NCI-H446 treated with DMSO at 0.1 percent for 48 hours (cell line): ENCODE measurements around the gene LRRC42.
"Not testable (repeated sequence)": the region's sequence is repeated elsewhere in the genome, so short reads cannot be mapped to it uniquely, and the experiment has no call there.

Experiments
- DNase-seq: peaks from one replicate; lab custom pipeline; 2025; lab: John Stamatoyannopoulos, UW

LRRC42 gene

DNA sequence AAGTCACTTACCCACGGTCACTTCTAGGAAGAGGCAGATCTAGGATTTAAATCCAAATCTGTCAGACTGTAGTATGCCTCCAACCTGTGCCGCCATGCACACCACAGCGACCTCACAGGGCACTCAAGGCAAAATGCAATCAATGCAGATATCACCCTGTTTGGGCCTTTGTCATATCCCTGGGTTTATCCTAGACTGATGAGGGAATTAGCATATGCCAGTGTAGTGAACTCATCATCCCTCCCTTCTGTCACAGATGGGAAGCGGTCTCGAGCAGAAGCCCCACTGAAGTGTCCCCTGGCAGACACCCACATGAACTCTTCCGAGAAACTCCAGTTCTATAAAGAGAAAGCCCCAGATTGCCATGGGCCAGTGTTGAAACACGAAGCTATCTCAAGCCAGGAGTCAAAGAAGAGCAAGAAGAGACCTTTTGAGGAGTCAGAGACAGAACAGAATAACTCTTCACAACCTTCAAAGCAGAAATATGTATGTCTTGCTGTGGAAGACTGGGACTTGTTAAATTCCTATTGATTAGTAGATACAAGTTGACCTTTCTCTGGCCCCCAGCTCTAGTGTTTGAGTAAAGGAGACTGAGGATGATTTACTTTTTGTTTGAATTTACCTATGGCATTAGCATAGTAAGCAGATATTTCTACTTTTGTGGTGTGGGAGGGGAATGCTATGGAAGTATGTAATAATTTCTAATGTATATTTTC, 21.4 kb downstream of the LRRC42 start:
- DNase-seq = no peak

GRCh38 chr1:53968125-53968513, 22.0 kb downstream of the LRRC42 start:
- DNase-seq = no peak

- DNase-seq = not testable (repeated sequence)
Observed at GRCh38 chr1:53969323-53969722, 23.2 kb downstream of the LRRC42 start.

- DNase-seq = no peak
Observed at GRCh38 chr1:53971718-53972117, 25.6 kb downstream of the LRRC42 start.

- no peak for DNase-seq
Observed at GRCh38 chr1:53975861-53976260, 29.7 kb downstream of the LRRC42 start.

DNA sequence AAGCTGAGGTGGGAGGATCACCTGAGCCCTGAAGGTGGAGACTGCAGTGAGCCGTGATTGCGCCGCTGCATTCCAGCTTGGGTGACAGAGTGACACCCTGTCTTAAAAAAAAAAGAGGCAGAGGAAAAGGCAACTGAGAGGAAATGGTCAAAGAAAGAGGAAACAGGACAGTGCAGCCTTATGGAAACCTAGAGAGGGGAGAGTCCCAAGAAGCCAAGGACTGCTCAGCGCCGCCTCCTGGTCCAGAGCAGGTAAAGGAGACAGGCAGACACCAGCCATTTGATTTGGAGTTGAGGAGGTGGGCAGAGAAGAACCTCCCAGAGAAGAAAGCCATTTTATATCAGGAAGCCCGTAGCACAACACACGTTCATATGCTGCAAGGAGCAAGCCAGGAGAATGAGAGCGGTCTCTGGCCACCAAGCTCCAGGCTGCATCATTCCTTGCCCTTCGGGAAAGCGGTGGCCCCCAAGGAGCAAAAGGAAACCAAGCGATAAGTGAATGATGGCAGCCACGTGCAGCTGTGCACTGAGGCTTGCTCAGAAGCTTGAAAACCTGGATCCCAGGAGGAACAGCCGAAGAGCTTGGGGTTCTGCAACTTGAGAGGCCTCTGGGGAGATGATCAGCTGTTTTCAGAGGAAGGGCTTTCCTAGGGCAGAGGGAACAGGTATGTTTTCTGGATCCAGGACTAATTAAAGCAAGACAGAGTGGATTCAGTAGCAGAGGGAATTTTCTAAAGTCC, 33.7 kb downstream of the LRRC42 start:
- no peak for DNase-seq

- no peak for DNase-seq
Observed at GRCh38 chr1:53981220-53981619, 35.1 kb downstream of the LRRC42 start.

DNA sequence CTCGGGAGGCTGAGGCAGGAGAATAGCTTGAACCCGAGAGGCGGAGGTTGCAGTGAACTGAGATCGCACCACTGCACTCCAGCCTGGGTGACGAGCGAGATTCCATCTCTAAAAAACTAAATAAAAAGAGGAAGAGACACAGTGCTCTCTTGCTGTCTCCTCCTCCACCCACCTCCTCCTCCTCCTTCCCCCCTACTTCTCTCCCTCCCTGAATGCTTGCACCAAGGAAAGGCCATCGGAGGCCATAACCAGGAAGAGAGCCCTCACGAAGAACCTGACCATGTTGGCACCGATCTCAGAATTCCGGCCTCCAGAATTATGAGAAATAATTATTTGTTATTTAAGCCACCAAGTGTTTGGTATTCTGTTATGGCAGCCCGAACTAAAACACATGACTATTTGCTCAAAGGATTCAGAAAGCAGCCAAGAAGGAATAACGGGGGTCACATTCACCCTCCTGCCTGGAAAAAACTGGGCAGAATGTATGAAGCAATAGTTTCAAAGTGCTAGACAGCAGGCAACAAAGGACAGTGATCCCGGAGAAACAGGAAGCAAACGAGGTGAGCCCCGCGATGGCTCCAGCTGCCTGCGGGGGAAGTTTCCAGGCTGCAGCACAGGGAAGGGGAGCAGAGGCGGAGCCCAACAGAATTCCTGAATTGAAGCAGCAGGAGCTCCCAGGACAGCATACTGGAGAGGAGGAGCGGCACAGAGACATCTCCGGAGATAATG, 36.0 kb downstream of the LRRC42 start:
- DNase-seq = no peak

DNA sequence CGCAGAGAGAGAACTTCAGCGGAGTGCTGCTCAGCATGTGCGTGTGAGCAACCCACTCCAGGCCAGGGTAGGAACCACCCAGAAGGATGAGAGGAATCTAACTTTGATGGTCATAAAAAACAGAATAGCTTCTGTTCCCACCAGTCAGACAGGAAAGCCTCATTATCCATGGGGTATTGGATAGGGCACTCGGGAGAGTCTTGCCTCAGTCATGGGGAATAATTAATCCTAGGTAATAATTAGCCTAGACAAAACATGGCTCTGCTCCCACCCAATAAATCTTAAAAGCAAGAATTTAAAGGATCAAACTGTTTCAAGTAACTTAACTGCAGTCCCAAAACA, 36.6 kb downstream of the LRRC42 start:
- DNase-seq = no peak

DNA sequence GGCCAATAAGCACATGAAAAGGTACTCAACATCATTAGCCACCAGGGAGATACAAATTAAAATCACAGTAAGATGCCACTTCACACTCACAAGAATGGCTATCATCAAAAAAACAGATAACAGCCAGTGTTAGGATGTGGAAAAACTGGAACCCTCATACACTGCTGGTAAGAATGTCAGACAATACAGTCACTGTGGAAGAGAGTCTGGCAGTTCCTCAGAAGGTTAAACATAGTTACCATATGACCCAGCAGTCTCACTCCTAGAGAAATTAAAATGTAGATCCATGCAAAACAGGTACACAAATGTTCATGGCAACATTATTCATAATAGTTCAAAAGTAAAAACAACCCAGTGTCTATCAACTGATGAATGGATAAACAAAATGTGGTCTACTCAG, 38.6 kb downstream of the LRRC42 start:
- DNase-seq = no peak

DNA sequence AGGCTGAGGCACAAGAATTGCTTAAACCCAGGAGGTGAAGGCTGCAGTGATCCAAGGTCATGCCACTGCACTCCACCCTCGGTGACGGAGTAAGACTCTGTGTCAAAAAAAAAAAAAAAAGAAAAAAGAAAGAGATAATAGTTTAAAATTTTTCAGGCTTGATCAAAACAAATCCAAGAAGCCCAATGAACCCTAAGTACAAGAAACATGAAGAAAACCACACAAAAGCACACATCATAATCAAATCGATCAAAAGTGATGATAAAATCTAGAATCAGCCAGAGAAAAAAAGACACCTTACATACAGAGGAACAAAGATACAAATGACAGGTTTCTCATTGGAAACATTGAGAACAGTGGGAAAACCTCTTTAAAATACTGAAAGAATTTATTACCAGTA, 40.3 kb downstream of the LRRC42 start:
- no peak for DNase-seq

DNA sequence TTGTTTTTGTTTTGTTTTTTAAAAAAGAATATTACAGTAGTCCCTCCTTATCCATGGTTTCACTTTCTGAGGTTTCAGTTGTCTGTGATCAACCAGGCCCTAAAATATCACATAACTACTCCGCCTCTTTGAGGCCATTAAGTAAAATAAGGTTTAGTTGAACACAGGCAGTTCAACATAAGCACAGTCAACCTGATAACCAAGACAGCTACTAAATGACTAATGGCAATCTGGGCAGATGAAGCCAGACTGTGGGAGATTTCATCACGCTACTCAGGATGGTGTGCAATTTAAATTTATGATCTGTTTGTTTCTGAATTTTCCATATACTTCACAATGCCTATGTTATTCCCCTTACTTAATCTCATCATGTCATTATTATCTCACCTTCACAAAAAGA, 41.7 kb downstream of the LRRC42 start:
- no peak for DNase-seq

- DNase-seq = no peak
Observed at GRCh38 chr1:53992085-53992874, 46.1 kb downstream of the LRRC42 start.

- not testable (repeated sequence) for DNase-seq
Observed at GRCh38 chr1:53994516-53994915, 48.4 kb downstream of the LRRC42 start.

- no peak for DNase-seq
Observed at GRCh38 chr1:53995683-53996082, 49.5 kb downstream of the LRRC42 start.

GRCh38 chr1:53998223-53998622, 52.1 kb downstream of the LRRC42 start:
- DNase-seq = no peak

DNA sequence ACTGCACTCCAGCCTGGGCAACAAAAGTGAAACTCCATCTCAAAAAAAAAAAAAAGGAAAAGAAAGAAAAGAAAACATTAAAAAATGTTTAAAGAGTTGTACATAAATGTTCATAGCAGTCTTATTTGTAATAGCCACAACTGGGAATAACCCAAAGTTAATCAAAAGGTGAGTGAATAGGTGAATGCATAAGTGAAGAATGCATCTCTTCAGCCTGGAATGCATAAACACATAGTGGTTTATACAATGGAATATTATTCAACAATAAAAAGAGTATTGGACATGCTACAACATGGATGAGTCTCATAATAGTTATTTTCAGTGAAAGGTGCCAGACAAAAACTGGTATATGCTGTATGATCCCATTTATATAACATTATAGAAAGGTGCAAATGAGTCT, 53.8 kb downstream of the LRRC42 start:
- no peak for DNase-seq

GRCh38 chr1:54001591-54001990, 55.4 kb downstream of the LRRC42 start:
- DNase-seq = no peak

DNA sequence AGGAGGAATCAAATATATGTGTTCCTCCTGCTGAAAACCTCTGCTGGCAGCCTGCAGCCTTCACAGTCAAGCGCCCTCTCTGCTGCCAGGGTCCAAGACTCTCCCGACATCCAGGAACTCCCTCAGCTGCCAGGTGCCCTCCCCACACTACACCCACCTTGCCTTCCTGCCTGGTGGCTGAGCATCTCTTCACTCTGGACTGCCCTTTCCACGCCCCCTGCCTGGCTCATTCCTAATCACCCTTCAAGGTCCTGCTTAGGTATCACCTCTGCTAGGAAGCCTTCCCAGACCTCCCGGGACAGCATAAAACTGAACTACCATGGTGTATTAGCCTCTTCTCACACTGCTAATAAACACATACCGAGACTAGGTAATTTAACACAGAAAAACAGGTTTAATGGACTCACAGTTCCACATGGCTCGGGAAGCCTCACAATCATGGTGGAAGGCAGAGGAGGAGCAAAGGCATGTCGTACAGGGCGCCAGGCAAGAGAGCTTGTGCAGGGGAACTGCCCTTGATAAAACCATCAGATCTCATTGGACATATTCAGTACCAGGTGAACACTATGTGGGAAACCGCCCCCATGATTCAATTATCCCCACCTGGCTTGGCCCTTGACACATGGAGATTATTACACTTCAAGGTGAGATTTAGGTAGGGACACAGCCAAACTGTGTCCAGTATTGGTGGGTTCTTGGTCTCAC, 56.5 kb downstream of the LRRC42 start:
- no peak for DNase-seq

GRCh38 chr1:54003249-54003646, 57.1 kb downstream of the LRRC42 start:
- DNase-seq = no peak

DNA sequence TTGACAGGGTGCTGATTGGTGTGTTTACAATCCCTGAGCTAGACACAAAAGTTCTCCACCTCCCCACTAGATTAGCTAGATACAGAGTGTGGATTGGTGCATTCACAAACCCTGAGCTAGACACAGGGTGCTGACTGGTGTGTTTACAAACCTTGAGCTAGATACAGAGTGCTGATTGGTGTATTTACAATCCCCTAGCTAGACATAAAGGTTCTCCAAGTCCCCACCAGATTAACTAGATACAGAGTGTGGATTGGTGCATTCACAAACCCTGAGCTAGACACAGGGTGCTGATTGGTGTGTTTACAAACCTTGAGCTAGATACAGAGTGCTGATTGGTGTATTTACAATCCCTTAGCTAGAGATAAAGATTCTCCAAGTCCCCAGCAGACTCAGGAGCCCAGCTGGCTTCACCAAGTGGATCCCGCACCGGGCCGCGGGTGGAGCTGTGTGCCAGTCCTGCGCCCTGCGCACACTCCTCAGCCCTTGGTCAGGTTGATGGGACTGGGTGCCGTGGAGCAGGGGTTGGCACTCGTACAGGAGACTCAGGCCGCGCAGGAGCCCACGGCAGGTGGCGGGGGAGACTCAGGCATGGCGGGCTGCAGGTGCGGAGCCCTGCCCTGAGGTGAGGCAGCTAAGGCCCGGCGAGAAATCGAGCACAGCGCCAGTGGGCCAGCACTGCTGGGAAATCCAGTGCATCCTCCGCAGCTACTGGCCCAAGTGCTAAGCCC, 57.8 kb downstream of the LRRC42 start:
- DNase-seq = not testable (repeated sequence)
